GM10266 (cell line): Measurements from ENCODE around the gene INSIG2.

Source experiments
- DNase-seq: peaks from one replicate; pipeline ENCODE4 v3.0.0; 2012; ENCODE audit errors: extremely low spot score
- CTCF ChIP-seq: IDR thresholded peaks from 2 replicates; pipeline ENCODE4 v1.5.1; 2012; ENCODE audit warnings: mild to moderate bottlenecking, low read depth; ENCODE audit not compliant: control insufficient read depth, insufficient read depth; ENCODE audit errors: missing control alignments

Gene INSIG2

DNA sequence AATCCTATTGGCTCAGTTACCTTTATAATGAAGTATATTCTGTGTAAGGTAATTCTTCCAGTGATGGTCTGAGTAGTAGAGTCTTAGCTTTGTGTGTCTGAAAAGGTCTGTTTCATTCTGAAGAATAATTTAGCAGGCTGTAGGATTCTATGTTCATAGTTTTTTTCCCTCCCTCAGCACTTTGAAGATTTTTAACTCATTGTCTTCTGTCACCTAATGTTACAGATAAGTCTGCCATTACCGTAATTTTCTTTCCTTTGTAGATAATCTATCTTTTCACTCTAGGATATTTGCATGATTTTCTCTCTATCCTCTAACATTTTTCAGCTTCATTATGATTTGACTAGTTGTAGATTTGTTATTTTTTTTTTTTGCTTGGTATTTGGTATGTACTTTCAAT lies 22.7 kb downstream of the INSIG2 start:
- no peak for DNase-seq
- no peak for TF ChIP-seq CTCF

DNA sequence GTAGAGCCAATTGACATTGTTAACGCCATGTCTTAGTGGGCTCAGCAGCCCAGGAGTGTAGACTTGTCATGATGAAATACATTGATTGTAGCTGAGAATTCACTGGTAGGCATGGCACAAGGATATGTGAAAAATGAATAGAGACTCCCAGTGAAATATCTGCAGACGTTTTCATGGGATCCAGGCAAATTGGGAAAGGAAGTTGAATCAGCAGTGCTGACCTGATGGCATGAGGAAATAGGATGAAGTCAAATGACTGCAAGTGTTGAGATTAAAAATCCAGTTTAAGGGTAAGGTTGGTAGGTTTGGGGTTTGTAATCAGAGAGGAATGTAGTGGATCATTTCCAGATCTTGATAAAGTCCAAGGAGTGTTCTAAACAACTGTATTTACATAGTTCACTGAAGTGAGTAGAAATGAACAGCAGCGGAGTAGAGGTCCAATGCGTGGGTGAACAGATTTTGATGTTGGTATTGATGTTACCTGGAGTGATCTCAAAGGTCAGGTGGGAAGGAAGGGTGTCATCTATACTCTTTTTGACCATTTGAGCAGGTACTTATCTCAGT lies 24.6 kb downstream of the INSIG2 start:
- no peak for TF ChIP-seq CTCF
- no peak for DNase-seq

- no peak for TF ChIP-seq CTCF
- no peak for DNase-seq
Observed at GRCh38 chr2:118114863-118115262, 26.6 kb downstream of the INSIG2 start.

- no peak for TF ChIP-seq CTCF
- DNase-seq: no peak
Observed at GRCh38 chr2:118115761-118116160, 27.5 kb downstream of the INSIG2 start.

DNA sequence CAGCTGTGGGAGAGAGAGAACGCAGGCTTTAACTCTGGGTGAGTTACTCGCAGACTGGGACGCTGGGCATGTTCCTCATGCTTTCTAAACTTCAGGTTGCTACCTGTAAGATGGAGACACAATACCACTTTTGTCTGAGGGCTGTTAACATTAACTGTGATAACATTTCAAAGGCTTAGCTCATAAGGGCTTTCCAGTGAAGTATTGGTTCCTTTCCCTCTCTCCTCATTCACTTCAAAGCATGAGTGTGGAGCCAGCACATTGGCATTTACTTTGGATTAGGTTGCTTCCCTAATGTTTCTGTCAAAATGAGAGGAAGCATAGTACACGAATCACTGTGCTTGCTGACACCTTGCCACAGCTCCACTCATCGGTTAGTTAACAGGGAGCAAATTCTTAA lies 30.2 kb downstream of the INSIG2 start:
- TF ChIP-seq CTCF: no peak
- no peak for DNase-seq

DNA sequence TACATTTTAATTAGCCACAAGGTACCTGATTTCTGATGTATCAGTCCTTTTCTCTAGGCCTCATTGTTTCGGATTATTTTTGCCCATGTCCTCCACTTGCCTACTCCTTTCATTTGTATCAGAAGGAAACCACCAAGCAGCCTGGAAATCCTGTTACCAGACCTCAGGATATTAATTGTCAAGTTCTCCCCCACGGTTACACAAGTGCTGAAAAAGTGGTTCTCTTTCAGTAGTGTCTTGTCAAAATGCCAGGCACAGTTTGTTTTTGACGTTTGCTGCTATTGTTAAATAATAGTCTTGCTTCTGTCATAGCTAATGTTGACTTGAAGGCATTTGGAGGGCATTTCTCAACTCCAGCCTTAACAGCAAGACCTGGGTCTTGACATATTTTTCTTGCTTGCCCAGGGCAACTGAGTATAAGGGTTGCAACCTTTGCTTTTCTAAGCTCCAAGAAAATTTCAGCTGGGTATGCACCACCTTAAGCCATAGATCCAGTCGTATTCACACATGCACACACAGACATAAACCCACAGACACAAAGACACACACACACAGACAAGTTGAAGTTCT lies 31.0 kb downstream of the INSIG2 start:
- no peak for DNase-seq
- TF ChIP-seq CTCF: no peak

- no peak for DNase-seq
- TF ChIP-seq CTCF: no peak
Observed at GRCh38 chr2:118119761-118120400, 31.6 kb downstream of the INSIG2 start.
